Epithelial cell of proximal tubule (primary cell): Measurements from ENCODE around the gene YWHAH. TPM values are rescaled to one million over a fixed set of nuclear protein-coding genes. Genes with fewer than 3 reads are reported as not detected.

Source experiments
- DNase-seq: peaks from one replicate; pipeline ENCODE4 v3.0.0-alpha.2; 2011; ENCODE audit warnings: low read depth
- H3K4me3 ChIP-seq: 2 replicates; pipeline ENCODE4 v1.5.1; 2011; ENCODE audit warnings: low read depth, mild to moderate bottlenecking, low read length
- total RNA-seq: library from RNA; depleted of rRNA; stranded (reverse); fragments of >200 nt; gene quantifications from 2 replicates; pipeline ENCODE4 v1.2.3, GENCODE V29; 2015
- TF ChIP-seq, protein P1 (sequence below): conservative IDR thresholded peaks from 2 replicates; pipeline ENCODE4 v1.5.1; 2012; ENCODE audit warnings: low read depth, mild to moderate bottlenecking, low read length

Gene YWHAH
- total RNA-seq, 1 donor from 2014 or later, result 276 TPM

DNA sequence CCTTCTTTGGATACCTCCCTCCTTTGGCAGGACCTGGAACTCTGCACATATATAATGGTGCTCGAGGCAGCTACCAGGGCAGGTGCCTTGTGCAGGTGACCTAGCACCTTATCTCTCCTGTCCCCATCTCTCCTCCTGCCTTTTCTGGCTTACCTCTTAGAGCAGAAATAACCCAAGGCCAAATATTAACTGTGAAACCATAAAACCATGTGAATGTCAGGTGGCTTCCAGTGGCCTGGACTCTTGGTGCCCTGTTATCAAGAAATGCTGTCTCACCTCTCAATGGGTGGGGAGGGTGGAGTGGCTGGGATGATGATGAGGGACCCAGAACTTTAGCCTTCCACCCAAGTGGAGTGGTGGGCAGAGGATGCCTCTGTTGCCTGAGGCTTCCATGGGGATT is 42.9 kb downstream of the YWHAH start:
- no peak for DNase-seq

DNA sequence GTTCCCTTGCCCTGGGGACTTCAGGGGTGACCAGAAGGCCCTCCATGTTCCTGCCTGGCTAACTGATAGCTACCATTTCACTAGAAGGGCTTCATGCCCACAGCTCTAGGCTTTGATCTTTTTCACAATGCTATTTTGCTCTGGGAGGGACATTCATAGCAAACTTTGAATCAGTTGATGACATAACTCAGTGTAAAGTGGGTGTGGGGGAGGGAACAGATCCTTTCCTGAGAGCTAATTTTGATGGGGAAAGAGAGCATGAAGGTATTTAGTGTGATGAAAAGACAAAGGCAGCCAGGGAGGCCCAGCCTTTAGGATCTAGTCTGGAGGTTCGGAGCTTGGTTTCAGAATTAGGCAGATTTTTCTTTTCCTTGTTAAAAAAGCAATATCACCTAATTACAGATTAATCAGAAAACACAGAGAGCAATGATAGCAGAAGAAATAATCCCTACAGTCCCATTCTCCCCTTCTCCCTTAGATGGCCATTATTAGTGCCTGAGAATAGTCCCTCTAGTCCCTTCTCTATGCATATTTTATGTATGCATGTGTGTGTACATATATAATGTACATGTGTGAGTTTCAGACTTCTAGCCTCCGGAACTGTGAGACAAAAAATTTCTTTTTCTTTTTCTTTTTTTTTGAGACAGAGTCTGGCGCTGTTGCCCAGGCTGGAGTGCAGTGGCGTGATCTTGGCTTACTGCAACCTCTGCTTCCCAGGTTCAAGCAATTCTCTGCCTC is 46.9 kb downstream of the YWHAH start:
- no peak overlapping the region for H3K4me3 ChIP-seq
- no peak for DNase-seq
- TF ChIP-seq, protein P1, sequence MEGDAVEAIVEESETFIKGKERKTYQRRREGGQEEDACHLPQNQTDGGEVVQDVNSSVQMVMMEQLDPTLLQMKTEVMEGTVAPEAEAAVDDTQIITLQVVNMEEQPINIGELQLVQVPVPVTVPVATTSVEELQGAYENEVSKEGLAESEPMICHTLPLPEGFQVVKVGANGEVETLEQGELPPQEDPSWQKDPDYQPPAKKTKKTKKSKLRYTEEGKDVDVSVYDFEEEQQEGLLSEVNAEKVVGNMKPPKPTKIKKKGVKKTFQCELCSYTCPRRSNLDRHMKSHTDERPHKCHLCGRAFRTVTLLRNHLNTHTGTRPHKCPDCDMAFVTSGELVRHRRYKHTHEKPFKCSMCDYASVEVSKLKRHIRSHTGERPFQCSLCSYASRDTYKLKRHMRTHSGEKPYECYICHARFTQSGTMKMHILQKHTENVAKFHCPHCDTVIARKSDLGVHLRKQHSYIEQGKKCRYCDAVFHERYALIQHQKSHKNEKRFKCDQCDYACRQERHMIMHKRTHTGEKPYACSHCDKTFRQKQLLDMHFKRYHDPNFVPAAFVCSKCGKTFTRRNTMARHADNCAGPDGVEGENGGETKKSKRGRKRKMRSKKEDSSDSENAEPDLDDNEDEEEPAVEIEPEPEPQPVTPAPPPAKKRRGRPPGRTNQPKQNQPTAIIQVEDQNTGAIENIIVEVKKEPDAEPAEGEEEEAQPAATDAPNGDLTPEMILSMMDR, result no peak

More for the DNA sequence above, 42.9 kb downstream of the YWHAH start:
- TF ChIP-seq, protein P1, result no peak
- H3K4me3 ChIP-seq, result no peak overlapping the region

DNA sequence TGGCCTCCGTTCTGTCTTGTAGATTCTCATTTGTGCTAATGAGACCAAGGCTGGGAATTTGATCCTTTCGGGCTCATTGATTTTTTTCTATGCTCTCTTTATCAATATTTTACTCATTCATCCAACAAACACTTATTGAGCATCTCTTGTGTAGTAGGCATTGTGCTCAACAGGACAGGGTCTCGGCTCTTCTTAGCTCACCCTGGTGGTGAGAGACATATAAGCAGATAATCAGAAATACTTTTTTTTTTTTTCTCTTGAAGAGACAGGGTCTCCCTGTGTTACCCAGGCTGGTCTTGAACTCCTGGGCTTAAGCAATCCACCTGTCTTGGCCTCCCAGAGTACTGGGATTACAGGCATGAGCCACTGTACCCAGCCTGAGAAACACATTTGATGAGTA is 50.7 kb downstream of the YWHAH start:
- H3K4me3 ChIP-seq, result no peak overlapping the region
- no peak for DNase-seq
- TF ChIP-seq, protein P1, result peak; percentile 33

DNA sequence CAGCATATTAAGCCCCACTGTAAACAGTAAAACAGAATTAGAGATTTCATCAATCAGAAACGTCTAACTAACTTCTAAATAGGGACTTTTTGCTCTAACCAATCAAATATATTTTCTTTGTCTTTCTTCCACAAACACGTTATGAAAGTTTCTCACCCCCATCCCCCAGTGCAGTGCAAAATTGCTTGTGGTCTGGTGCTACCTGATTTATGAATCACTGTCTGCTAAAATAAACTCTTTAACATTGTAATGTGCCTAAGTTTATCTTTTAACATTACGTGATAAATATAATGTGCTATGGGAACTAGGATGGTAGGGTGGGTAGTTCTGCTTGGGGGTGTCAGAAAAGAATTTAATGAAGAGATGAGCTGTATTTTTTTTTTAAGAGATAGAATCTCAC is 51.5 kb downstream of the YWHAH start:
- H3K4me3 ChIP-seq, result no peak overlapping the region
- DNase-seq, result no peak
- TF ChIP-seq, protein P1, result no peak

DNA sequence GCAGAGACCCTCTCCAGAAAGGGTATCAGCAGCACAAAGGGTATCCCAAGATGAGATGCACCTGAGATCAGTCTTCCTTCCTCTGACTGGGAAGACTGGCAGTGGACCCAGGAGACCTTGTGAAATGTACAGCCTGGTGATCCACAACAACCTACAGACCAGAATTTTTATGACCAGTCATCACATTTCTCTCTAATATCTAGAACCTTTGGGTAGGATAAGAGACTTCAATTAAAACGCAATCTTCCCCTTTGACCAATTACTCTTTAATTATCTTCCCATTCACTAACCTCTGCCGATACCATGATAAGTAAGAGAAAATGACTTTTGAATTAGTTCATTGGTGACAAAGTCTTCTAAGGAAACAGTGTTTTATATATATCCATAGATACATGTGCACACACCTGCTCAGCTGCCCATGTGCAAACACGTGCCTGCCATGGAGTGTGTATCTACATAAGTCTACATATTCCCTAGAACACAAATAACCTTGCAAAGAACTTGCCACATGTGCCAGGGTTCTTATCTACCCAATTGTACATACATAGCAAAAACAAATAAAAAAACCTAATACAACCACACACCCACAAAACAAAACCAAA is 54.5 kb downstream of the YWHAH start:
- no peak overlapping the region for H3K4me3 ChIP-seq
- TF ChIP-seq, protein P1, result no peak
- DNase-seq, result no peak

DNA sequence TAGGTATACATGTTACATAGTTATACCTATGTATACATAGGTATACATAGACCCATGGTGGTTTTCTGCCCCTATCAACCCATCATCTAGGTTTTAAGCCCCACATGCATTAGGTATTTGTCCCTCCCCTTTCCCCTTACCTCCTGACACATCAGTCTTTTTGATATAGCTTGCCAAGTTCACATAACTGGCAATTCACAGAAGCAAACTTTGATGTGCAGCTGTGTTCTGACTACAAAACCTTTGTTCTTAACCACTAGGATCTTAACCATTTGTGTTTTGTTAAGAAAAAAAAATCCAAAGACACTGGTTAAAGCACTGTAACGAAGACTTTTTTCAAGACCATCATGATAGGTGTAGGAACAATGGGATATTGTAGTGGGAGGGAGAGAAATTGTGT is 55.8 kb downstream of the YWHAH start:
- DNase-seq, result no peak
- H3K4me3 ChIP-seq, result no peak overlapping the region
- TF ChIP-seq, protein P1, result no peak

DNA sequence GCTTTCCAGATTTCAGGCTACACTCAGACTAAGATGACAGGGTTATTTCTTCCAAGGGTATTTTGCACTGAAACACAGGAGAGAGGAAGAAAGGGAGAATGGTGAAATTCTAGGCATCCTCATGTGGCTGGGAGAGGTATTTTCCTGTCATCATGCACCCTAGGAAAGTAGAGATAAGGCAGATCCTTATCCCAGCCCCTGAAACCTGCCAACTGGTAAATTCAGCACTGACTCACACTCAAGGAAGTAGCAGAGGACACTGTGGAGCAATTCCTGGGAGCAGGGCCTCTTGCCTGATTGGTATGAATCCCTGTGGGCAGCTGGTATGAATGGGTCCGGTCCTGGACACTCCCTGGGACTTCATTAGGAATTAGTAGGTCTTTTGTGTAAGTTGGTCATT is 61.1 kb downstream of the YWHAH start:
- no peak overlapping the region for H3K4me3 ChIP-seq
- peak; percentile 44 for DNase-seq
- TF ChIP-seq, protein P1, result peak; percentile 3
